Liver (tissue), 9 donors: Measurements from ENCODE around the gene FPR3. TPM values are rescaled to one million over a fixed set of nuclear protein-coding genes. Genes with fewer than 3 reads are reported as not detected.

Experiments
- DNase-seq: peaks from one replicate; pipeline ENCODE4 v3.0.0-alpha.2; 2017; ENCODE audit warnings: low spot score
- H3K27ac ChIP-seq, 2 donors: one replicate each; pipeline ENCODE4 v1.7.0; 2013; ENCODE audit warnings: inconsistent platforms in 2 of 2, low read length in 2 of 2, control low read depth in 1 of 2, low read depth in 1 of 2, mild to moderate bottlenecking in 1 of 2
- H3K27me3 ChIP-seq, 4 donors: one replicate each; pipeline versions ENCODE4 v1.6.1 to v1.7.0; 2013; ENCODE audit warnings: low read length in 3 of 4, inconsistent platforms in 1 of 4, mild to moderate bottlenecking in 1 of 4, moderate library complexity in 1 of 4; ENCODE audit not compliant: control insufficient read depth in 4 of 4, insufficient read depth in 4 of 4
- H3K36me3 ChIP-seq, 4 donors: one replicate each; pipeline versions ENCODE4 v1.6.1 to v1.7.0; 2013; ENCODE audit warnings: low read length in 3 of 4, mild to moderate bottlenecking in 3 of 4, low read depth in 1 of 4, moderate library complexity in 1 of 4; ENCODE audit not compliant: control insufficient read depth in 4 of 4, insufficient read depth in 3 of 4
- H3K4me1 ChIP-seq, 4 donors: one replicate each; pipeline versions ENCODE4 v1.6.1 to v1.7.0; 2013; ENCODE audit warnings: low read length in 3 of 4, mild to moderate bottlenecking in 3 of 4, moderate library complexity in 1 of 4; ENCODE audit not compliant: control insufficient read depth in 4 of 4, insufficient read depth in 4 of 4
- H3K4me3 ChIP-seq, 3 donors: one replicate each; pipeline versions ENCODE4 v1.6.1 to v1.7.0; 2013; ENCODE audit warnings: low read length in 3 of 3, control low read depth in 1 of 3, low read depth in 1 of 3, mild to moderate bottlenecking in 1 of 3
- H3K9ac ChIP-seq, 2 donors: one replicate each; pipeline ENCODE4 v1.7.0; 2013; ENCODE audit warnings: low read length in 2 of 2, mild to moderate bottlenecking in 2 of 2, moderate library complexity in 2 of 2, control low read depth in 1 of 2, low read depth in 1 of 2
- H3K9me3 ChIP-seq, 4 donors: one replicate each; pipeline versions ENCODE4 v1.6.1 to v1.7.0; 2013; ENCODE audit warnings: low read length in 3 of 4; ENCODE audit not compliant: control insufficient read depth in 4 of 4
- EGR1 ChIP-seq, 2 donors: IDR thresholded peaks; 2 replicates each; pipeline ENCODE4 v1.6.1; 2016 to 2018; ENCODE audit warnings: antibody characterized with exemption in 2 of 2, low read depth in 2 of 2
- FOXA1 ChIP-seq: IDR thresholded peaks from 2 replicates; pipeline ENCODE4 v1.6.1; 2016; ENCODE audit warnings: antibody characterized with exemption
- FOXA2 ChIP-seq: IDR thresholded peaks from 2 replicates; pipeline ENCODE4 v1.6.1; 2016; ENCODE audit warnings: antibody characterized with exemption
- GABPA ChIP-seq, 2 donors: IDR thresholded peaks in 1 of 2; conservative IDR thresholded peaks in 1 of 2; 2 replicates each; pipeline ENCODE4 v1.6.1; 2016; ENCODE audit warnings: antibody characterized with exemption in 2 of 2, mild to moderate bottlenecking in 1 of 2, moderate library complexity in 1 of 2
- HNF4A ChIP-seq, 2 donors: conservative IDR thresholded peaks; 2 replicates each; pipeline ENCODE4 v1.6.1; 2016; ENCODE audit warnings: antibody characterized with exemption in 2 of 2, mild to moderate bottlenecking in 2 of 2
- HNF4G ChIP-seq: IDR thresholded peaks from 2 replicates; pipeline ENCODE4 v1.6.1; 2016; ENCODE audit warnings: antibody characterized with exemption
- JUND ChIP-seq, 2 donors: IDR thresholded peaks; 2 replicates each; pipeline ENCODE4 v1.6.1; 2016; ENCODE audit warnings: antibody characterized with exemption in 2 of 2
- NR2F2 ChIP-seq: IDR thresholded peaks from 2 replicates; pipeline ENCODE4 v1.6.1; 2016; ENCODE audit warnings: antibody characterized with exemption
- RAD21 ChIP-seq, 2 donors: IDR thresholded peaks; 2 replicates each; pipeline ENCODE4 v1.6.1; 2016; ENCODE audit warnings: antibody characterized with exemption in 2 of 2, mild to moderate bottlenecking in 2 of 2
- RXRA ChIP-seq, 2 donors: IDR thresholded peaks; 2 replicates each; pipeline ENCODE4 v1.6.1; 2017 to 2018; ENCODE audit warnings: antibody characterized with exemption in 2 of 2, mild to moderate bottlenecking in 1 of 2
- SP1 ChIP-seq: IDR thresholded peaks from 2 replicates; pipeline ENCODE4 v1.6.1; 2018; ENCODE audit warnings: antibody characterized with exemption, mild to moderate bottlenecking
- TAF1 ChIP-seq: conservative IDR thresholded peaks from 2 replicates; pipeline ENCODE4 v1.6.1; 2016; ENCODE audit warnings: antibody characterized with exemption, mild to moderate bottlenecking
- YY1 ChIP-seq: IDR thresholded peaks from 2 replicates; pipeline ENCODE4 v1.6.1; 2016; ENCODE audit warnings: antibody characterized with exemption, mild to moderate bottlenecking
- WGBS: extraction: QIAGEN DNeasy Blood & Tissue Kit; methylation state at CpG from one replicate; pipeline ENCODE4 v1.1.7; 2013; 5-methylcytosine and 5-hydroxymethylcytosine counted together
- polyA plus RNA-seq, 2 donors: library from polyadenylated mRNA; stranded (reverse) in 1 of 2; unstranded in 1 of 2; fragments of 200-250 nt in 1 of 2; fragments of >200 nt in 1 of 2; fragmentation: Nextera tagmentation in 1 of 2; extraction: Ambion mirVana in 1 of 2; gene quantifications; one replicate each; pipeline versions ENCODE4 v1.2.1 to v1.2.3, GENCODE V29; 2013 to 2015
- total RNA-seq, 2 donors: library from RNA; depleted of rRNA; stranded (reverse); fragments of >200 nt; gene quantifications; one replicate each; pipeline ENCODE4 v1.2.3, GENCODE V29; 2014
- TF ChIP-seq, protein P1 (sequence below): IDR thresholded peaks from 2 replicates; pipeline ENCODE4 v1.6.1; 2016; ENCODE audit warnings: antibody characterized with exemption, mild to moderate bottlenecking
- TF ChIP-seq, protein P2 (sequence below): IDR thresholded peaks from 2 replicates; pipeline ENCODE4 v1.6.1; 2016; ENCODE audit warnings: antibody characterized with exemption
- TF ChIP-seq, protein P3 (sequence below): IDR thresholded peaks from 2 replicates; pipeline ENCODE4 v1.6.1; 2016; ENCODE audit warnings: antibody characterized with exemption
- TF ChIP-seq, protein P4 (sequence below): IDR thresholded peaks from 2 replicates; pipeline ENCODE4 v1.6.1; 2016; ENCODE audit warnings: antibody characterized with exemption
- TF ChIP-seq, protein P5 (sequence below): fragments of 150-350 bp; IDR thresholded peaks from 2 replicates; pipeline ENCODE4 v1.5.1; 2017; ENCODE audit warnings: improper control_type of control experiment, low read depth, low read length; ENCODE audit not compliant: missing input control
- donor health status: healthy.
- donor health status: healthy.
- donor health status: healthy.
- donor health status: healthy.
- donor health status: healthy.

FPR3 gene
- total and polyA plus RNA-seq, 4 donors, result 1.0 to 7.8 (median 4.1) TPM

DNA sequence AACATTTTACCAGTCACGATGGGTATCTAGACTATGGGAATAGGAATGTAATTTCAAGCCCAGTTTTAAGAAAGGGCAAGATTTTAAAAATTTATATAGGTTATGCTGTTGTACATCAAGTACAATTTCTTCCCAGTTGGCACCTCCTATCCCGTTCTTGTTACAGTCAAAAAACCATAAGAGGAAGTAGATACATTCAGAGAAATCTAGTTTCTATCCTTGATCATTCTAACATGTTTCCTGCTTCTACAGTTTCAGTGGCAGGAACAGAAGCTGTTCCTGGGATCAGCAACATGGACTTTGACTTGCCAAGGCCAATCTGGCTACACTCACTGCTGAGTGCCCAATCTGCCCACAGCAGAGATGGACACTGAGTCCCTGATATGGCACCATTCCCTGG, 14.7 kb upstream of the FPR3 start (continued):
- TF ChIP-seq, protein P1, sequence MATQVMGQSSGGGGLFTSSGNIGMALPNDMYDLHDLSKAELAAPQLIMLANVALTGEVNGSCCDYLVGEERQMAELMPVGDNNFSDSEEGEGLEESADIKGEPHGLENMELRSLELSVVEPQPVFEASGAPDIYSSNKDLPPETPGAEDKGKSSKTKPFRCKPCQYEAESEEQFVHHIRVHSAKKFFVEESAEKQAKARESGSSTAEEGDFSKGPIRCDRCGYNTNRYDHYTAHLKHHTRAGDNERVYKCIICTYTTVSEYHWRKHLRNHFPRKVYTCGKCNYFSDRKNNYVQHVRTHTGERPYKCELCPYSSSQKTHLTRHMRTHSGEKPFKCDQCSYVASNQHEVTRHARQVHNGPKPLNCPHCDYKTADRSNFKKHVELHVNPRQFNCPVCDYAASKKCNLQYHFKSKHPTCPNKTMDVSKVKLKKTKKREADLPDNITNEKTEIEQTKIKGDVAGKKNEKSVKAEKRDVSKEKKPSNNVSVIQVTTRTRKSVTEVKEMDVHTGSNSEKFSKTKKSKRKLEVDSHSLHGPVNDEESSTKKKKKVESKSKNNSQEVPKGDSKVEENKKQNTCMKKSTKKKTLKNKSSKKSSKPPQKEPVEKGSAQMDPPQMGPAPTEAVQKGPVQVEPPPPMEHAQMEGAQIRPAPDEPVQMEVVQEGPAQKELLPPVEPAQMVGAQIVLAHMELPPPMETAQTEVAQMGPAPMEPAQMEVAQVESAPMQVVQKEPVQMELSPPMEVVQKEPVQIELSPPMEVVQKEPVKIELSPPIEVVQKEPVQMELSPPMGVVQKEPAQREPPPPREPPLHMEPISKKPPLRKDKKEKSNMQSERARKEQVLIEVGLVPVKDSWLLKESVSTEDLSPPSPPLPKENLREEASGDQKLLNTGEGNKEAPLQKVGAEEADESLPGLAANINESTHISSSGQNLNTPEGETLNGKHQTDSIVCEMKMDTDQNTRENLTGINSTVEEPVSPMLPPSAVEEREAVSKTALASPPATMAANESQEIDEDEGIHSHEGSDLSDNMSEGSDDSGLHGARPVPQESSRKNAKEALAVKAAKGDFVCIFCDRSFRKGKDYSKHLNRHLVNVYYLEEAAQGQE, result no peak

DNA sequence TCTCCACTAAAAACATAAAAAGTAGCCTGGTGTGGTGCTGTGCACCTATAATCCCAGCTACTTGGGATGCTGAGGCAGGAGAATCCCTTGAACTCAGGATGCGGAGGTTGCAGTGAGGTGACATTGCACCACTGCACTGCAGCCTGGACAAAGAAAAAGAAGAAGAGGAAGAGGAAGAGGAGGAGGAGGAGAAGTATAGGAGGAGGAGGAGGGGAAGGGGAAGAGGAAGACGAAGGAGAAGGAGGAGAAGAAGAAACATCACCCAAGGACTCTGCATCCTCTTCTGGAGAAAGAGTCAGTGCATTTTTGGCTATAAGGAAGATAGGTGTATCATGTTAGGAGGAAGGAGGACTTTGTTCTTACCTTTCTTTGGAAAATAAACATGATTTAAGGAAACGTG, 13.0 kb upstream of the FPR3 start:
- 41% methylated on average over 3 of the region's 3 CpGs for WGBS
- no peak overlapping the region for H3K4me3 ChIP-seq
- H3K27me3 ChIP-seq, result no peaks in the 10 kb centered on the region
- no peaks in the 10 kb centered on the region for H3K4me1 ChIP-seq
- H3K27ac ChIP-seq, result no peak overlapping the region
- TF ChIP-seq RXRA (IDR thresholded peaks at IDR 0.05) (no peak), SP1 (no peak), EGR1 (IDR thresholded peaks at IDR 0.05; ENCODE audit: low read depth in 2 of 2) (no peak), HNF4A (conservative IDR thresholded peaks at IDR 0.05) (no peak), HNF4G (no peak), RAD21 (IDR thresholded peaks at IDR 0.05) (no peak), FOXA1 (no peak), NR2F2 (no peak), GABPA (IDR thresholded peaks at IDR 0.05 in 1 of 2, conservative IDR thresholded peaks at IDR 0.05 in 1 of 2) (no peak), YY1 (no peak), FOXA2 (no peak), JUND (IDR thresholded peaks at IDR 0.05) (no peak), TAF1 (no peak)
- TF ChIP-seq, protein P2, sequence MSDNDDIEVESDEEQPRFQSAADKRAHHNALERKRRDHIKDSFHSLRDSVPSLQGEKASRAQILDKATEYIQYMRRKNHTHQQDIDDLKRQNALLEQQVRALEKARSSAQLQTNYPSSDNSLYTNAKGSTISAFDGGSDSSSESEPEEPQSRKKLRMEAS, result no peak
- TF ChIP-seq, protein P1, result no peak
- TF ChIP-seq, protein P3, sequence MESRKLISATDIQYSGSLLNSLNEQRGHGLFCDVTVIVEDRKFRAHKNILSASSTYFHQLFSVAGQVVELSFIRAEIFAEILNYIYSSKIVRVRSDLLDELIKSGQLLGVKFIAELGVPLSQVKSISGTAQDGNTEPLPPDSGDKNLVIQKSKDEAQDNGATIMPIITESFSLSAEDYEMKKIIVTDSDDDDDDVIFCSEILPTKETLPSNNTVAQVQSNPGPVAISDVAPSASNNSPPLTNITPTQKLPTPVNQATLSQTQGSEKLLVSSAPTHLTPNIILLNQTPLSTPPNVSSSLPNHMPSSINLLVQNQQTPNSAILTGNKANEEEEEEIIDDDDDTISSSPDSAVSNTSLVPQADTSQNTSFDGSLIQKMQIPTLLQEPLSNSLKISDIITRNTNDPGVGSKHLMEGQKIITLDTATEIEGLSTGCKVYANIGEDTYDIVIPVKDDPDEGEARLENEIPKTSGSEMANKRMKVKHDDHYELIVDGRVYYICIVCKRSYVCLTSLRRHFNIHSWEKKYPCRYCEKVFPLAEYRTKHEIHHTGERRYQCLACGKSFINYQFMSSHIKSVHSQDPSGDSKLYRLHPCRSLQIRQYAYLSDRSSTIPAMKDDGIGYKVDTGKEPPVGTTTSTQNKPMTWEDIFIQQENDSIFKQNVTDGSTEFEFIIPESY, result no peak
- TF ChIP-seq, protein P4, sequence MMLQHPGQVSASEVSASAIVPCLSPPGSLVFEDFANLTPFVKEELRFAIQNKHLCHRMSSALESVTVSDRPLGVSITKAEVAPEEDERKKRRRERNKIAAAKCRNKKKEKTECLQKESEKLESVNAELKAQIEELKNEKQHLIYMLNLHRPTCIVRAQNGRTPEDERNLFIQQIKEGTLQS, result no peak
- TF ChIP-seq, protein P5, sequence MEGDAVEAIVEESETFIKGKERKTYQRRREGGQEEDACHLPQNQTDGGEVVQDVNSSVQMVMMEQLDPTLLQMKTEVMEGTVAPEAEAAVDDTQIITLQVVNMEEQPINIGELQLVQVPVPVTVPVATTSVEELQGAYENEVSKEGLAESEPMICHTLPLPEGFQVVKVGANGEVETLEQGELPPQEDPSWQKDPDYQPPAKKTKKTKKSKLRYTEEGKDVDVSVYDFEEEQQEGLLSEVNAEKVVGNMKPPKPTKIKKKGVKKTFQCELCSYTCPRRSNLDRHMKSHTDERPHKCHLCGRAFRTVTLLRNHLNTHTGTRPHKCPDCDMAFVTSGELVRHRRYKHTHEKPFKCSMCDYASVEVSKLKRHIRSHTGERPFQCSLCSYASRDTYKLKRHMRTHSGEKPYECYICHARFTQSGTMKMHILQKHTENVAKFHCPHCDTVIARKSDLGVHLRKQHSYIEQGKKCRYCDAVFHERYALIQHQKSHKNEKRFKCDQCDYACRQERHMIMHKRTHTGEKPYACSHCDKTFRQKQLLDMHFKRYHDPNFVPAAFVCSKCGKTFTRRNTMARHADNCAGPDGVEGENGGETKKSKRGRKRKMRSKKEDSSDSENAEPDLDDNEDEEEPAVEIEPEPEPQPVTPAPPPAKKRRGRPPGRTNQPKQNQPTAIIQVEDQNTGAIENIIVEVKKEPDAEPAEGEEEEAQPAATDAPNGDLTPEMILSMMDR, result no peak
- peaks cover 0 to 3% (median 0%) of the 10 kb centered on the region in 4 donors for H3K9me3 ChIP-seq
- no peaks in the 10 kb centered on the region for H3K36me3 ChIP-seq
- no peak overlapping the region for H3K9ac ChIP-seq
- no peak for DNase-seq
